Stimulated activated CD8-positive, alpha-beta memory T cell treated with anti-CD3 and anti-CD28 coated beads, Interleukin-2, amount 100 ng/mL, for 48 hours (primary cell): Measurements from ENCODE around the gene MEDAG.

ENCODE experiments used
- DNase-seq, 2 donors: peaks; one replicate each; pipeline ENCODE4 v3.0.0-alpha.2; 2020; ENCODE audit warnings: low read depth in 2 of 2

Gene MEDAG

GRCh38 chr13:30905932-30906383 is at the start of gene MEDAG:
Gene MEDAG, plus strand, starts transcription at chr13:30906271. Its CDS starts 245 bp downstream, at chr13:30906516.
- no peak for DNase-seq

DNA sequence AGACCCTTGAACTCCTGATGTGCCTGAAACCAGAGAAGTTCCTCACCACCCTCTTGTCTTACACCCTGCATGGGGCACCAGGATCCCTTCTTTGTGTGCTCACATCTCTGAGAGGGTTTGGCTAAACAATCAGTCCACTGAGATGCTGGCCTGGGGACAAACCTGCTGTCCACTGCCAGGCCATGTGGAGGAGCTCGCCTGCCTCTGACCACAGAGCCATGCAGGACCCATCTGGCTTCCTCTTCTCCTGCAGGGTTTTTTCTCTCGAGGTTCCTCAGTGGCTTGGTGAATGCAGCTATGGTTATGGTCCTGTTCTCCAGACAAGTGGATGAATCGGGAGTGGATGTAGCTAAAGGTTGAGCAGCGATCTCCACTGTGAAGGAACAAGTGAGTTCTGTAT is 49.1 kb upstream of the MEDAG start:
- DNase-seq: no peak

- DNase-seq: no peak
These were observed 48.4 kb upstream of the MEDAG start for GRCh38 chr13:30857636-30858035.

DNA sequence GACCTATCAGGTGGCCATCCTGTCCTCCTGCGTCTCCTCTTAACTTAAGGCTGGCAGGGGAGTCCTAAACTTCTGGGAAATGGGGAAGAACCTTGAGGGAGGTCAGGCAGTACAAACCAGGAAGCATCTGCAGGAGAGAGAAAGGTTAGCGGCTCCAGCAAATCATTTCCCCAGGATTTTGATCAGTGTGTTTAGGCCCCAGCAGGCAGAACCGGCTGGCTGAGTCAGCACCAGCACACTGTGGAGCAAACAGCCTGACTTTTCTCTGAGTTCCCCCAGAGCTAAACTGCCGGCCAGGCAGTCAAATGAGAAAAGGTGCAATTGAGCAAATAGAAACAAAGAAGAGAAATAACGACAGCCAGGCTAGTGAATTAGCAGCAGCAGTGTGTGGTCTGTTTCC is 46.7 kb upstream of the MEDAG start:
- no peak for DNase-seq

GRCh38 chr13:30861163-30861562 is 44.9 kb upstream of the MEDAG start:
- DNase-seq: no peak

- no peak for DNase-seq
These were observed 44.1 kb upstream of the MEDAG start for GRCh38 chr13:30861836-30862467.

DNA sequence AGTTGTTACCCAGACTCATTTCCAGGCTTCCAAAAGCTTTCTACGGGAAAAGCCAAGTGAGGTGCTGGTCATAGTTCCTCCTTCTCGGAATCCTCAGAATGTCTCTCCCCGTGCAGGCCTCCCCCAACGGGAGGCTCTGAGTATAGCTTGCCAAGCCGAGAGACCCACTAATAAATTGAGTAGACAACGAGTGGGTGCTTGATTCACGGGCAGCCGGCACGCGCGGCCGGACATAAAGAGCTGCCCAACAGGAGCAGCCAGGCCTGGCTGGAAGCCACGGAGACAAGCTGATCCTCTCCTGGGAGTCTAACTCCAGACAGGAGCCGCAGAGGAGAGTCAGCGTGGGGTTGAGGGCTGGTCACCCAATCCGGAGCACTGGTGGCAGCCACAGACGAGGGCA is 43.4 kb upstream of the MEDAG start:
- no peak for DNase-seq

GRCh38 chr13:30863231-30863630 is 42.8 kb upstream of the MEDAG start:
- DNase-seq: no peak

- DNase-seq: no peak
These were observed 42.3 kb upstream of the MEDAG start for GRCh38 chr13:30863796-30864195.

DNA sequence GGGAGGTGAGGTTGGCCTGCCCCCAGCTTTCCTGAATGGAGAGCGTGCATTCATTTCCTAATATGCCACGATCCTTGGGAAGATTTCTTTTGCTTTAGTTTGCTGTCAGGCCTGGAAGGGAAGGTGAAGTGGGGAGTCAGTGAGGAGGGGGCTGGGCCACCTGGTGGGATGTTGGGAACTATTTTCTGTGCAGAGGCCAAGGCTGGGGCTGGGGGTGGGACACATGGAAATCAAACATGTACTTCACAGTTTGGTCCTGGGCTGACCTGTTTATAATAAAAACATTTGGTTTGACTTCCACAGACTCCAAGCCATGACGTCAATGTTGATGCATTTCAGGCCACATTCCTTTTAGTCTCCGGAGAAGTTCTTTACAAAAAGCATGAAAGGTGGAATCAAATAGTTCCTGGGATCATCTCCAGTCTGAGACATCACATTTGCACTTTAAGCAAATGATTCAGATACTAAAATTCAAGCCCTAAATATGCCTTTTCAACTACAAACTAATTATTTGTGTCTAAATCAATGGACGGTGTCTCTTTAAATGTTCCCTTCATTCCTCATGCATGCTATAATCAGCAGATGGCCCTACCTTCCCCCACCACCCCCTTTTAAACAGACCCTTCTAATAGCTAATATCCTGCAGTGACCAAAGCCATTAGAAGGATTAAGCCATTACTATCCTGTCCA is 41.5 kb upstream of the MEDAG start:
- DNase-seq: no peak

DNA sequence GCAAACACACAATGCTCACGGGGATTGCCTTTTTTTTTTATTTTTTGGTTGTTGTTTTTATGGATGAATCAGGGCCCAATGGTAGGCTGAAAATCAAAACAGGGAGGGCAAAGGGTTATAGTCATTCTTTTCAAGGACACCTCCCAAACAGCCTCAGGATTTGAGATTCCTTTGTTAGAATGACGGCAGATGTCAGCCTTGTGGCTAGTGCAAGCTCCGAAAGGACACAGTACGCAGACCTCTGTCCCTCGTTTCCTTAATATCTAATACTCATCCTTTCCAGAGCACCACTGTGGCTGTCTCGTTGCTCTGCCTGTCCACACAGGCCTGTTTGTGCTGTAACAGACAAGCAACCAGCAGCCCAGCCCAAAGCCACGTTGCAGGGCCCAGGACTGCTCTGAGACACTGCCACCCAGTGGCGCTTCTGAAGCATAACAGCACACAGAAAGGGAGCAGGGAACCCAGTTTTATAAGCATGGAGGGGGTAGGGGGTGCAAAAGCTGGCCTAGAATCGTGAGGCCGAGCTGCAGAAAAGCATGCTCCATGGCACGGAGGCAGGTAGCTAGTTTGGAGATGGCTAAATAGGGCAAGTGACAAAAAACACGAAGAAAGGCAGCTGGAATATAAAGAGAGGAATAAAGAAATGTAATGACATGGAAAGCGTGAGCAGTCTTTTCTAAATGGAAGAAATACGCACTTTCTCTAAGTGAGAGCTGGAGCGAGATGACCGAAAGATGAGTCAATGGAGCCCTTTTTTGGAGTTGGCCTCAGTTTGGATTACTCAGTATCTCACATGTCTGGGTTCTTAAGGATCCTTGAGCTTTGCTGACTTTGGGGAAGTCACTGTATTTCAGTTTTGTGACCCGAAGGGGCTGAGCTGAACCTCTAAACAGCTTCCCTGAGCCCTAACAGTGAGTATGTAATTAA is 40.7 kb upstream of the MEDAG start:
- DNase-seq: peak; percentile 21 to 40

DNA sequence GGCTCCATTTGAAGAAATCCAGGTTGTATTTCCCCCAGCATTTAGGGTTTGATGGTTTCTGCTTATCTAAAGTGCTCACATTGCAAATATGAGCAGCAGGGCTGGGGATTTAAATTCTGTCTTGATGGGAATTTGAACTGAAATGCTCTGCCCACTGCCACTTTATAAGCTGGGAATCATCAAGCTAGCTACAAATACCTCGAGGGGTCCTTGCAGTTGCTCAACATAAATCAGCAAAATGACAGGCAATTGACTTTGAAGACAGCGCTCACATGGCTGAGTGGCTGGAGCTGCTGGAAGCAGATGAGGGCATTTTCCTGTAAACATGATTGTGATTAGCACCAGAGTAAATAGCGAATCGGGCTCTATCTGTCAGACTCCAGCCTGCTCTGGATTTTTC is 39.4 kb upstream of the MEDAG start:
- DNase-seq: no peak

DNA sequence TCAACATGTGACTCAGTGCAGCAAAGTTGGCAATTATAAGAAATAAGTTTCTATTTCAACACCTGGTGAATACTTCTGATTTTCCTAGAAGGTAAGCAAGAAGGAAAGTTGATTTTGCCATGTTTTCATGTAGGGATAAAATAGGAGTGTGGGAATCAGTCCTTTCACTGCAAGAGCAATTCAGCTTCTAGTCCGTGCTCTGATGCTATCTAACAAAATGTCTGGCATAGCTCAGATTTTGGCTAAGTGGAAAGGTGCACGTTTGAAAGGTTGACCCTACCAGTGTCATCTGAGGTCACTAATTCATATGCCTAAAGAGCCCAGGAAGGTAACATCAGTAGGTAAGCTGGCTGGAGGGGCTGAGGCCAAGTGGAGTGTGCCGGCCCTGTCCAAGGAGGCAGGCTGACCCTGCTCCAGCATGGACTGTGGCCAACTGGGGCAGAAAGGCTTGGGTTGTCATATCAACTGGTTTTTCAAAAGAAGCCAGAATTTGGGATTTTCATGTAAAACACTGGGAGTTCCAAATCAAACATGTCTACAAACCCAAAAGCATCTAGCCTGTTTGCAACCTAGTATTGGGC is 38.9 kb upstream of the MEDAG start:
- DNase-seq: no peak

- no peak for DNase-seq
These were observed 37.1 kb upstream of the MEDAG start for GRCh38 chr13:30868799-30869470.

- no peak for DNase-seq
These were observed 36.6 kb upstream of the MEDAG start for GRCh38 chr13:30869491-30869890.

GRCh38 chr13:30870049-30870884 is 35.8 kb upstream of the MEDAG start:
- peak in 1 of 2 donors; percentile 40 for DNase-seq

DNA sequence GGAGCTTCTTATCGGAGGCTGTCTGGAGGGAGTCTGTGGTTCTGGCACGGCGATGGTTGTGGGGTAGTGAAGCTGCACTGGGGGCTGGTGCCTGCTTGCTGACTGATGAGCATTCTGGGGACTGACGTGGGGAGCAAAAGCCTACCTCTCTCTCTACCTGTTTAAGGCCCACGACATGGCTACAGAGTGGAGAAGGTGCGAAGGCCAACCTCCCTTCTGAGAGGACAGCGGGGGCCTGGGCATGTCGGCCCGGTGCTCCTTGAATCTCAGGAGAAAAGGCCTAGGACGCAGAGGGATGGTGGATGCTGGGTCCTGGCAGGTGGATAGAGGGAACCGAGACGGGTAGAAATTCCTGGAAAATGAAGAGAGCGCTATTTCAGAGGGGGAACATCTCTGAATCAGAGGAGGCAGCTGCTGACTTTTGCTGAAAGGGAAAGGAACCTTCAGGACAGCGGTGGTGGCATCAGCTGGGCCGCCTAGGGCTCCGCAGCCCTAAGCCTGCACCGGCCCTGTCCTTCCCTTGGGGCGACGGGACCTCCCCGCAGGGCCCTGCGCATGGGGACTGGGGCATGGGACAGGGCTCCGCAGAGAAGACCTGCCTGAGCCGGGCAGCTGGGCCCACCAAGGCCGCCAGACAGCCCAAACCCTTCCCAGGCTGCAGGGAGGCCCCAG is 35.0 kb upstream of the MEDAG start:
- no peak for DNase-seq

DNA sequence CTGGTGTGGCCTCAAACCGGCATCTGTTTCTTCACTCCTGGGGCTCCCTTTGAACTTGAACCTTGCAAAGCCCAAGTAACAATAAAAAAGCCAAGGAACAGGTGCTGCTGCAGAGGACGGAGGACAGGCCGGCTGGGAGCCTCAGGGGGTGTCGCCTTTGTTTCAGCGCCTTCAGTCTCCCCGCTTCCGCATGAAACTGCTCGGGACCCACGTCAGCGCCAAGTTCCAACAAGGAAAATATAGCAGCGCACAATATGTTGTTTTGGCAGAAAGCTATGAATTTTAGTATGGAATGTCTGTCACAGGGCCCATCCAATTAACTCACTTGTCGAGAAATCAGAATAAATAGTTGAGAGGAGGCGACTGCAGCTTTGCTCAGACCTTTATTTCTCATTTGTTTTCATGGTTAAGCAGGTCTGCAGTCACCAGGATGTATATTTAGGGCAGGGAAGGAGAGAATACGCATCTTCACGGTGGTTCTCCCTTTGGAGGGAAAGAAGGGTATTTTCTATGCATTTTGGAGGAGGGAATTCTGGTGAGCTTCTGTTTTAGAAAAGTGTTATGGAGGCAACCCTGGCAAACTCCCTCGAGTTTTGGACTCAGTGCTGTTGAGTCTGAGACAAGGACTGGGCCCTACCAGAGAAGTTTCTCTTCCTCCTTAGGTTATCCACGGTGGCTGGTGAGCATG is 34.3 kb upstream of the MEDAG start:
- no peak for DNase-seq

DNA sequence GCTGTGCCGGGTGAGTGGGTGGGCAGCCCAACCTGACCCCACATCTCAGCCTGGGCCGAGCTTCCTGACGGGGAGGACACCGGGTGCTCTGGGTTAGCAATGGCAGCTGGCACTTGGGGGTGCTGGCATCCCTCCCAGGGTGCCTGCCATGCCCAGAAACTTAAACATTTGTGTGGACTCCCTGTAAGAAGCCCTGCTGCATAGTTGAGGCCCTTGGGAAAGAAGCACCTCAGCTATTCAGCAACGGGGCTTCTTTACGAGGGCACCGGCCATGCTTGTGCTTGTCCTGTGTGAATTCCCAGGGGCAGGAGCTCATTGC is 33.8 kb upstream of the MEDAG start:
- DNase-seq: no peak
